Activated CD4-positive, CD25-positive, alpha-beta regulatory T cell (primary cell): Measurements from ENCODE around the gene PPP1R36.
A peak's percentile ranks its signal among the peaks of the same experiment; 100 is the strongest.
"Not testable (repeated sequence)": the region's sequence is repeated elsewhere in the genome, so short reads cannot be mapped to it uniquely, and the experiment has no call there.

Experiments
- DNase-seq, 4 experiments: peaks; one replicate each; lab custom pipeline; 2025; lab: John Stamatoyannopoulos, UW

Gene PPP1R36

GRCh38 chr14:64612971-64613666, 63.4 kb downstream of the PPP1R36 start:
- no peak for DNase-seq

DNA sequence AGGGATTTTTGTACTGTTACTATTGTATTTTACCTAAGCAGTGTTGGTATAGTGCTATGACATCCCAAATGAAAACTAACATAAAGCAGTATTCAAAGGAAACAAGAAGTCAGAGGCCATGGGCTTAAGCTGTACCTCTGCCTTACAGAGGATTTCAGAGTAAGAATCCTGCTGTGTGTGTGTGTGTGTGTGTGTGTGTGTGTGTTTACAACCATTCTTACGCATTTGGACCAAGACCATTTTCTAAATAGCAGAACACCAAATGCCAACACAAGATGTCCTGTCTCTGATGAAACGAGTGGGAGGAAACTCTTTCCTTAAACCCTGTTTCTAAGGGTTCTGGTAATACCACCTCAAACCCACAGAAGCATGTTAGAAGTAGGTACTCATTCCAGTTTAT, 64.4 kb downstream of the PPP1R36 start:
- no peak for DNase-seq

DNA sequence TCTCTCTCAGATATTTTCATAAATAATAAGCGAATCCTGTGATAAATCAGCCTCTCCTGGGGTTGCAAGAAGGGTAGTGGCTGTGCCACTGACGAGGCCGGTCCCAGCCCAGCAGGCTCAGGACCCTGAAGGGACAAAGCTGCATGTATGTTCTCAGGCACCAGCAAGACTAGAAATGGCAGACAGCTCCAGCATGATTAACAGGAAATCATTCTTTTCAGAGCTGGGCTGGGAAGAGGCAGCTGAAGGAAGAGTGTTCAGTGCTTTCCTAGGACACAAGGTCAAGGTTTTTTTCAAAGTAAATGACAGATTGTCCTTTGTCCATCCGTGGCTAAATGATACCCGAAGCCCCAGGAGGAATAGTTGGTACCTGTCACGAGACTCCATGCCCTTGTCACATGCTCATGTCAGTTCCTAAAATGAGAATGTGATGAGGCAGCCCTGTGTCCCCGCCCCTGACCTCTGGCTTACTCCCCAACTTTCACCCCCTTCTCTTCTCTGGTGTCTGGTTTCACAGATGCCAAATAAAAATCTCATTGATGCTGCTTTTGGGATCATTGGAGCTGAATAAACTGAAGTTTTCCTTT, 65.1 kb downstream of the PPP1R36 start:
- no peak for DNase-seq

DNA sequence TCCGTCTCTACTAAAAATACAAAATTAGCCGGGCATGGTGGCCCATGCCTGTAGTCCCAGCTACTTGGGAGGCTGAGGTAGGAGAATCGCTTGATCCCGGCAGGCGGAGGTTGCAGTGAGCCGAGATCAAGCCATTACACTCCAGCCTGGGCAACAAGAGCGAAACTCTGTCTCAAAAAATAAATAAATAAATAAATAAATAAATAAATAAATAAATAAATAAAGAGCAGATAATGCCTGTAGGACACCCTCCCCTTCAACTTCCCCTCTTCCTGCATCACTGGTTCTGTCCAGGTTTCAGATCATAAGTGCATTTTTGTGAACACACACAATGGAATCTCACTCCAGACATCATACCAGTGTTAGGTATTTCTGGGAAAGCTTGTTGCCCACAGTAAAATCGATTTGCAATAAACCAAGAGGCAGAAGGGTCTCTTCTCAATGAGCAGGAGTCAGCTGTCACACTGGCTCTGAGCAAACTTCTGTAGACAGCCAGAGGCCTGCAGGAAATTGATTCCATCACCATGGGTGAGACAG, 68.2 kb downstream of the PPP1R36 start:
- not testable (repeated sequence) for DNase-seq

DNA sequence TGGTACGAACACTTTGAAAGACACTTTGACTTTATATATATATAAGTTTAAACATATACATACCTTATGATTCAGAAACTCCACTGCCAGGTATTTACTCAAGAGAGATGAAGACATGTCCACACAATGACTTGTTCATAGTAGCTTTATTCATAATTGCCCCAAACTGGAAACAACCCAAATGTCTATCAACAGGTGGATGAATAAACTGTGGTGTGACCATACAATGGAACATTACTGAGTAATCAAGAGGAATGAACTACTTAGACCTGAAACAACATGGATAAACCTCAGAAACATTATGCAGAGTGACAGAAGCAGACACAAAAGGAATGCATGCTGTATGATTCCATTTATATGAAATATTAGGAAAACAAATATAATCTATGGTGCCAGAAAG, 71.1 kb downstream of the PPP1R36 start:
- no peak for DNase-seq

DNA sequence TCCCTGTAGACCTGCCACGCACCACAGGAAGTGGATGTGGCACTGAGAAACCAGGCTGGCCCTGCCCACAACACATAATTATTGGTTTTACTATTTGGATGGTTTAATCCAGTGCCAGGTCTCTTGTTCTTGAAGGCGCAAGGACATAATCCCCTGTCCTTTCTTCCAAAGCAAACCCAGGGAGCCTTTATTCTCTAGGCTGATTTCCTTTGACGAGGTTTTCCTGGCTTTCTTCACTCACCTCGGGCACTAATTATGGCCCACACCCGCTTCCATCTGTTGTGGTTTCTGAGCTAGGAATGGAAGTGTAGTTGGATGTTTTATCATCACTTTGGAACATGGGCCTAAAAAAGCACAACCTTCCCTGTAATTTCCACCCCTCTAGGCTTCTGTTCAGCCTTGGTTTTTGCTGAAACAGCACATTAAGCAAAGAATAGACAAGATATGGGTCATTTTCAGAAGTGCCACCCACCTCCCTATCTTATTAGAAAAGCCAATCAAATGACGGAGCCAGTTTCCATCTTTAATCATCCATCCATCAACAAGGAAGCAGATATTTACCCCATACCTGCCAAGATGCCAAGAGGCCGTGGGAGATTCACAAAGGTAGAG, 73.9 kb downstream of the PPP1R36 start:
- DNase-seq: no peak

DNA sequence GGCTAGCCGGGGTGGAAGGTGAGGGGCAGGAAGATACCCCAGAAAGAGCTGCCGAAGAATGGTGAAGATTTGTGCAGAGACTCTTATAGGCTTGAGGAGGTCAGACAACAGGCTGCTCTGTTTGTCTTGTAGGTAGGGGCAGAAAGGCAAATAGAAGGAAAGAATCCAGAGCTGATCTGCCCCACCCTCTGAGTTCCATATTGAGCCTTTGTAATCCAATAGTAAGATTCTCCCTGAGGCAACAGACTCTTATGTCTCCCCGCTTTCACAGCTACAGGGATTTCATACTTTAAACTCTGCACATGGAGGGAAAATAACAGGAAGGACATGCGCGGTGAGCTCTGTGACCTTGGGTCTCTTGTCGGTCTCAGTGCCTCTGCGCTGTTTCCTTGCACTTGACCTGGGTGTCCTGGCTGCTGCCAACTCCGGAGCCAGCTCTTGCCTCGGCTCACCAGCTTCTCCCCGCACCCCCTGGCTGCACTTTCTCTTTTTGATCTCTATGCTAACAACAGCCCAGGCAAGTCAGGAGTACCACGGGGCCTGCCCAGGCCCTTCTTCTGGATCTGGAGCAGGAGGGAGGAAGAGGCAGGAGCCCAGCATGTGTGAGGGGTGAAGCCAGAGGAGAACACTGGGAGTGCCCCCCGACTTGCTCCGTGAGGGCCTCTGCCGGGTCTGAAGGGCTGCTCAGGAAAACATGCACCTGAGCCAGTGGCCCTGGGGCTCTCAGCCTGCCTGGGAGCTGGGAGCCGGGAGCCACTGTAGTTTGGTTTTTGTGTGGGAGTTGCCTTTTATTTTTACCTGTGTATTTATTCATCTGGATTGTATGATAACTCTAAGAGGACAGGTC, 75.8 kb downstream of the PPP1R36 start:
- DNase-seq: no peak

DNA sequence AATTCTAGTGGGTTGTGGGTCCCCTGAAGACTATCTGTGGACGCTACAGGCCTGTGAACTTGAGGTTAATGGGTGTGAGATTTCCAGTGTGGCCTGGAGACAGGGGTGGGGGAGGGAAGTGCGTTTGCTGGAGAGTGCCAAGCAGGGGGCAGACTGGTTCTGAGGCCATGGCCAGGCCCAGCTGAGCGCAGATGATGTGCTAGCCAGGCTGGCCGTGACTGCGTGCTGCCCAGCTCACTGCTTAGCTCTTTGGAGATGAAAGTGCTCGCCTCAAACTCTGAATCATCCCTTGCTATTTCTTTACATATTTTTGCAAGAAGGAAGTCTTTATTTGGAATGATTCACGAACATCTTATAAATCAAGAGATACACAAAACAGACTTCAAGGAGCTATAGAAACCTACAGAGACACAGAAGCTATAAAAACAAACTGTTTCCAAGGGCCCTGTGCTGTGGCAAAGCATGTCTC, 79.2 kb downstream of the PPP1R36 start:
- no peak for DNase-seq

DNA sequence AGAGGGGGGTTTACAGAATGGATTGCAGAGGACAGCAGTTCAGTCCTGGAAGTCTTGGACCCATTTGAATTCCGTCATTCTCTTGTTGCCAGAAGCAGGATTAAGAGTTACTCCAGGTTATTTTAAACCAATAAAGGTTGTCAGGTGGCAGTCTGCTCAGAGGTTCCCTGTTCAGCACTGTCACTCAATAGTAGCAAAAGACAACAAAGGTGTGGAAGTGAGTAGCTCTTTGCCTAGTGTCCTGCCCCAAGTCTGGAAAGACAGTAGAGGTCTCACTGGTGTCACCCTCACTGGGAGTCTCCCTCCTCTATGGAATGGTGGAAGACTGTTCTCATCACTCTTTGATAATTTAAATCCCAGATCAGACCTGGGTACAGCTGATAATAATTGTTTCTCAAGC, 81.0 kb downstream of the PPP1R36 start:
- DNase-seq: no peak

GRCh38 chr14:64631222-64631621, 81.5 kb downstream of the PPP1R36 start:
- DNase-seq: not testable (repeated sequence)

DNA sequence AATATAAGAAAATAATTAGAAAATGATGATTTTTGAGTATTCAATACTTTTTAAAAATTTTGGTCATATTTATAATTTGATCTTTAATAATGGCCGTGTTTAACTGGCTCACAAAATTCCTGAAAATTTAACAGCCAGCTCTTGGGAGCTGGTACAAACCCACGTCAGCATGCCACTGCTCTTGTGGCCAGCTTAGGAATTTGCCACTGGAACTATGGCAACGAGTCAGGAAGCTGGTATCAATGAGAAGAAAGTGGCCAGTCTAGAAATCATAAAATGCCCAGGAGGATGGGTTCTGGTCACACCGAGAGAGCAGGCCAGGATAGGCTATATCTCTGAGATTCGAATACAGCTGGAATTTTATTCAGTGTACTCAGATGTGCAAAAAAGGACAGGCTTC, 82.3 kb downstream of the PPP1R36 start:
- DNase-seq: no peak

- no peak for DNase-seq
Measured at GRCh38 chr14:64634558-64634957, 84.8 kb downstream of the PPP1R36 start.

- DNase-seq: peak; percentile 39 to 55 (median 46)
Measured at GRCh38 chr14:64636208-64636979, 86.6 kb downstream of the PPP1R36 start.

GRCh38 chr14:64636980-64637429, 87.2 kb downstream of the PPP1R36 start:
- DNase-seq: no peak

GRCh38 chr14:64637735-64638473, 88.1 kb downstream of the PPP1R36 start:
- no peak for DNase-seq

- DNase-seq: no peak
Measured at GRCh38 chr14:64638625-64639024, 88.9 kb downstream of the PPP1R36 start.
